ENCODE measurements around the gene CST4. TPM values are rescaled to one million over a fixed set of nuclear protein-coding genes. Genes with fewer than 3 reads are reported as not detected.
"Not testable (repeated sequence)": the region's sequence is repeated elsewhere in the genome, so short reads cannot be mapped to it uniquely, and the experiment has no call there.

Gene CST4
- total and polyA plus RNA-seq, 7 donors = not detected

DNA sequence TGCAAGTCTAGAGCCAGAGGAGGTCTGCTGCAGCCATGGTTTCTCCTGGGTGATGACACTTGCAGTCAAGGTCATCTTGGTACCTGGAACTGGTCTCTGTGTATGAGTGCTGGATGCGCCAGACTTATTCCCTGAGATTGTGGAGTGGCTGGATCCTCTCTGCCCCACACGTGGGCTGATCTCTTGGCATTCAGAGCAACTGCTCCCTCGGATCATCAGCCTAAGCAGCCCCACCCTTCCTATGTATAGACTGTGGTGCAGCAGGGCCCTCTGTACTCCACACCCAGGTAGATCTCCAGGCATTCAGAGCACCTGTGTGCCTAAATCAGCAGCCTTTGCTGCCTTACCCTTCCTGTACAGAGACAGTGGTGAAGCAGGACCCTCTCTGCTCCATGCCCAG, 12.1 kb upstream of the CST4 start:
- no peaks in the 10 kb centered on the region for H3K4me1 ChIP-seq
- TF ChIP-seq POLR2AphosphoS5 (IDR thresholded peaks at IDR 0.05) (no peak), EP300 (IDR thresholded peaks at IDR 0.05) (no peak), POLR2A (IDR thresholded peaks at IDR 0.05) (no peak)
- TF ChIP-seq, protein P1, sequence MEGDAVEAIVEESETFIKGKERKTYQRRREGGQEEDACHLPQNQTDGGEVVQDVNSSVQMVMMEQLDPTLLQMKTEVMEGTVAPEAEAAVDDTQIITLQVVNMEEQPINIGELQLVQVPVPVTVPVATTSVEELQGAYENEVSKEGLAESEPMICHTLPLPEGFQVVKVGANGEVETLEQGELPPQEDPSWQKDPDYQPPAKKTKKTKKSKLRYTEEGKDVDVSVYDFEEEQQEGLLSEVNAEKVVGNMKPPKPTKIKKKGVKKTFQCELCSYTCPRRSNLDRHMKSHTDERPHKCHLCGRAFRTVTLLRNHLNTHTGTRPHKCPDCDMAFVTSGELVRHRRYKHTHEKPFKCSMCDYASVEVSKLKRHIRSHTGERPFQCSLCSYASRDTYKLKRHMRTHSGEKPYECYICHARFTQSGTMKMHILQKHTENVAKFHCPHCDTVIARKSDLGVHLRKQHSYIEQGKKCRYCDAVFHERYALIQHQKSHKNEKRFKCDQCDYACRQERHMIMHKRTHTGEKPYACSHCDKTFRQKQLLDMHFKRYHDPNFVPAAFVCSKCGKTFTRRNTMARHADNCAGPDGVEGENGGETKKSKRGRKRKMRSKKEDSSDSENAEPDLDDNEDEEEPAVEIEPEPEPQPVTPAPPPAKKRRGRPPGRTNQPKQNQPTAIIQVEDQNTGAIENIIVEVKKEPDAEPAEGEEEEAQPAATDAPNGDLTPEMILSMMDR (IDR thresholded peaks at IDR 0.05) = no peak
- H3K9me3 ChIP-seq = no peaks in the 10 kb centered on the region
- H3K36me3 ChIP-seq = no peaks in the 10 kb centered on the region
- peaks cover 0 to 6% (median 0%) of the 10 kb centered on the region in 3 donors for H3K27me3 ChIP-seq
- no peak for DNase-seq
- 69 to 80% methylated on average over 3 of the region's 3 CpGs for WGBS, 2 donors
- H3K4me3 ChIP-seq = no peak overlapping the region
- intact Hi-C loops (cut with DNase I) = no loop called here
- H3K27ac ChIP-seq = no peak overlapping the region

DNA sequence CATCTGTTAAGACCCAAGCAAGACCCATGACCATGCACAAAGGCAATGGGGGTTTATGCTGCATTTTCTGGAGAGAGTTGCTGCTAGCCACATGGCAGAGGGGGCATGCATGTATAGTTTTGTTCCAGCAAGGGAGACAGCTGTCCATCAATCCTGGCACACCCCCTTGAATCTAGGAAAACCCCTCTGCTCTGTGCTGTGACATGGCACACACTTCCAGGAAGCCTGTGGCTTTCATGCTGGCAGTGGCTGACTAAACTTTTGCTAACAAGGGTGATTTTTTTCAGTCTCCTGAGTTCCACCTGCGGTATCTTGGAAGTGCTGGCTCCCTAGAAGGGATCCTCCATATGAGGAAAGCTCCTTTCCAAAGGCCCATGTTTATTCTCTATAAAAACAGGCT, 9.1 kb upstream of the CST4 start:
- Histone ChIP-seq H3K4me3 (no peak overlapping the region), H3K4me1 (no peaks in the 10 kb centered on the region), H3K27ac (no peak overlapping the region), H3K36me3 (no peaks in the 10 kb centered on the region), H3K9me3 (no peaks in the 10 kb centered on the region), H3K27me3 (peaks cover 0 to 6% (median 0%) of the 10 kb centered on the region in 3 donors)
- intact Hi-C loops (cut with DNase I) = no loop called here
- 26 to 45% methylated on average over 1 of the region's 1 CpG for WGBS, 2 donors
- DNase-seq = no peak
- TF ChIP-seq, protein P1 (IDR thresholded peaks at IDR 0.05) = no peak
- no peak for TF ChIP-seq POLR2AphosphoS5 (IDR thresholded peaks at IDR 0.05)
- TF ChIP-seq EP300 (IDR thresholded peaks at IDR 0.05) = no peak
- TF ChIP-seq POLR2A (IDR thresholded peaks at IDR 0.05) = no peak

DNA sequence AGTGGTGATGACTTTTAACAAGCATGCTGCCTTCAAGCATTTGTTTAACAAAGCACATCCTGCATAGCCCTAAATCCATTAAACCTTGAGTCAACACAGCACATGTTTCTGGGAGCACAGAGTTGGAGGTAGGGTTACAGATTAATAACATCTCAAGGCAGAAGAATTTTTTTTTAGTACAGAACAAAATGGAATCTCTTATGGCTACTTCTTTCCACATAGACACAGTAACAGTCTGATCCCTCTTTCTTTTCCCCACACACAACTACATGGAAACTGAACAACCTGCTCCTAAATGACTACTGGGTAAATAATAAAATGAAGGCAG, 6.2 kb upstream of the CST4 start:
- H3K4me1 ChIP-seq; H3K36me3 ChIP-seq; H3K27ac ChIP-seq; H3K27me3 ChIP-seq; H3K9me3 ChIP-seq; H3K4me3 ChIP-seq; intact Hi-C loops (cut with DNase I); DNase-seq: not testable (repeated sequence)

DNA sequence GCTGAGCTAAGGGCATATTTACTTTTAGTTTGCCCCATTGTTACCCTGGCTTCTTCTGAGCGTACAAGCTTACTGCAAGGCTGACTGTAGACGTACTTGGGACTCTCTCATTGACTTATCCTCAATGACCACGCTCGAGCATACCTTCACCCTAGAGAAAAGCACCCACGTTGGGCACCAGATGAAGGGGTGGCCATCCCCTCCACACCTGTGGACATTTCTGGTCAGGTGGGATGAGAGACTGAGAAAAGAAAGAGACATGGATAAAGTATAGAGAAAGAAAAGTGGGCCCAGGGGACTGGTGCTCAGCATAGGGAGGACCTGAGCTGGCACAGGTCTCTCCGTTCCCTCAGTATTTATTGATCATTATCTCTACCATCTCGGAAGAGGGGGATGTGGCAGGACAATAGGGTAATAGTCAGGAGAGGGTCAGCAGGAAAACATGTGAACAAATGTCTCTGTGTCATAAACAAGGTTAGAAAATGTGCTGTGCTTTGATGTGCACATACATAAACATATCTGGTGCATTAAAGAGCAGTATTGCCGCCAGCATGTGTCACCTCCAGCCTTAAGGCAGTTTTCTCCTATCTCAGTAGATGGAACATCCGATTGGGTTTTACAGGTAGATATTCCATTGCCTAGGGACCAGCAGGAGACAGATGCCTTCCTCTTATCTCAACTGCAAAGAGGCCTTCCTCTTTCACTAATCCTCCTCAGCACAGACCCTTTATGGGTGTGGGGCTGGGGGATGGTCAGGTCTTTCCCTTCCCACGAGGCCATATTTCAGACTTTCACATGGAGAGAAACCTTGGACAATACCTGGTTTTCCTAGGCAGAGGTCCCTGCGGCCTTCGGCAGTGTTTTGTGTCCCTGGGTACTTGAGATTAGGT, 5.6 kb upstream of the CST4 start:
- DNase-seq; H3K4me1 ChIP-seq; H3K27me3 ChIP-seq; H3K36me3 ChIP-seq; H3K27ac ChIP-seq; H3K4me3 ChIP-seq; intact Hi-C loops (cut with DNase I); H3K9me3 ChIP-seq: not testable (repeated sequence)
- 58 to 72% methylated on average over 12 of the region's 12 CpGs for WGBS, 2 donors

DNA sequence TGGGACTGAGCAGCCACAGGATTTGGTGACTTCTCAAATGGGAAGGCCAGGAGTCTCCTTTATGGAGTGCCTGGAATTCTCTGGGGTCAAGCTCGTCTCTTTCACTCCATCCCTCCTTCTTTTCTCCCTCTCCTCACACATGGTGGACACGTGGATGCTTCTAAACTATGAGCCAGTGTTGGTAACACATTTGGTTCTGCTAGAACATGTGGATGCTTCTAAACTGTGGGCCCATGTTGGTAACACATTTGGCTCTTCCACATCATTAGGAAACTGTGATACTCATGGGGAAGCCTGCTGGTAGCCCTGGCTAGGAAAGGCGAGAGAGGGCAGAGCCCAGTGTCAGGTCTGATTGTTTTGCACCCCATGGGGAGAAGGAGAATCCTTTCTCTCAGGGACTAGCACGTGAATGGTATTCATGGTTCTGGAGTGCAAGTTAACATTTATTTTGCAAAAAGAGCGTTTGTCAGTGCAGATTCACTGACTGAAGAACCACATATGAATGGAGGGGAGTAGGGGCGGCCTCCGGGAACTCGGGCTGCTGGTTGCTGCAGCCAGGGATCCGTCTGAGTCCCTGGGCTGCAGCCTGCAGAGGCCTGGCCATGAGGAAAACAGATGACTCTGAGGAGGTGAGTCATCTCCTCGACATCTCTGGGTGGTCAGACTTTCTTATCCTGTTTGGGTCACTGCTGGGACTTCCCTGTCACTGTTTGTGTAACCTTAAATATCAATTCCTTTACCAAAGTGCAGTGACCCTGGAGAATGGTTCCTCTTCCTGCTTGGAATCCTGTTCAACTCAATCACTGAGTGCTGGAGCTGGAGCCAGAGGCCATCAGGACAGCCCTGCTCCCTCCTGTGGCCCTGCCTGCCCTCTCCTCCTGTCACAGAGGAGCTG, 4.1 kb upstream of the CST4 start:
- H3K27me3 ChIP-seq; DNase-seq; H3K4me1 ChIP-seq; intact Hi-C loops (cut with DNase I); H3K4me3 ChIP-seq; H3K9me3 ChIP-seq; H3K27ac ChIP-seq; H3K36me3 ChIP-seq: not testable (repeated sequence)
- WGBS, 2 donors = 63 to 74% methylated on average over 10 of the region's 10 CpGs

DNA sequence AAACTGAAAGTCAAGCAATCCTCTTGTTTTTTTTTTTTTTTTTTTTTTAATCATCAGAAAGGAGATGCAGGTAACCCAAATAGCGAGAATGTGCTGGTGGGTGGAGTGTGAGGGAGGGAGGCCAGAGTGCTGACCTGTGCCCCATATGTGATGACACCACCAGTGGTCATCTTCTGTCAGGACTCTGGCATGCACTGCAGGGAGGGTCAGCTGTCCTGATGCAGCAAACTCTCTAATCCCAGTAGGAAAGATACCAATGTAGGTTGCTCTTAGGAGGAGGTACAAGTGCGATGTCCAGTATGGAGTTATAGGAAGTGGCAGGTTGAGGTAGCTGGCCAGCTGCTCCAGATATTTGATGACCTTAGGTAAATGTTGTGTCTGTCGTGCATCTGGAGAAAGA, 2.8 kb upstream of the CST4 start:
- Histone ChIP-seq H3K4me1 (no peaks in the 10 kb centered on the region), H3K27me3 (no peaks in the 10 kb centered on the region), H3K36me3 (no peaks in the 10 kb centered on the region), H3K27ac (no peak overlapping the region), H3K9me3 (no peaks in the 10 kb centered on the region), H3K4me3 (no peak overlapping the region)
- TF ChIP-seq, protein P1 (IDR thresholded peaks at IDR 0.05) = no peak
- no peak for TF ChIP-seq POLR2A (IDR thresholded peaks at IDR 0.05)
- TF ChIP-seq POLR2AphosphoS5 (IDR thresholded peaks at IDR 0.05) = no peak
- intact Hi-C loops (cut with DNase I) = no loop called here
- WGBS, 2 donors = 77 to 87% methylated on average over 3 of the region's 3 CpGs
- no peak for DNase-seq

Measured in sigmoid colon (tissue), 7 donors.